ENCODE data around the gene ESYT3. TPM values are rescaled to one million over a fixed set of nuclear protein-coding genes. Genes with fewer than 3 reads are reported as not detected.

The ESYT3 gene
- total RNA-seq, 2 donors from 2014 or later: 0.40 TPM; not detected in 1

DNA sequence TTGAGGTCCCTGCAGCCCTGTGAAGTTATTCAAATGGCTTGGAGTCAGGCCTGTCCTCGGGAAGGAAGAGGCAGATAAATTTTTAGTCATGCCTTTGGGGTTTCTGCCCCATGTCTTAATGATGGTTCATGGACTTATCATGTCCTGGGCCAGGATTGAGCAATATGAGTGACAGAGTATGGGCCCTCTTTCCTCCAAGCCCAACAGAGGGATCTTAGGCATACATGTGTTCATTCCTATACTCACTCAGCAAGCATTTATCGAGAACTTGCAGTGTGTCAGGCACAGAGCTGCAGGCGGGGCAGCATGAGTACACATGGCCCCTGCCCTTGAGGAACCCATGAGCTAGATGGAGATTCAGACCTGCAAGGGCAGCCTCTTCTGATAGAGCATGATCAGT lies 6.2 kb downstream of the ESYT3 start:
- Mint-ChIP-seq H3K4me3 (no peak overlapping the region), H3K27me3 (peaks cover 46% of the 10 kb centered on the region), H3K4me1 (peaks cover 2% of the 10 kb centered on the region), H3K27ac (no peak overlapping the region), H3K36me3 (ENCODE audit: low read depth) (no peaks in the 10 kb centered on the region)
- no peak for ATAC-seq
- DNase-seq: no peak
- no peaks in the 10 kb centered on the region for H3K9me3 ChIP-seq (ENCODE audit: control insufficient read depth, low read length, poor library complexity, severe bottlenecking)

GRCh38 chr3:138441256-138441655 lies 6.8 kb downstream of the ESYT3 start:
- Mint-ChIP-seq H3K4me1 (peaks cover under 1% of the 10 kb centered on the region), H3K27me3 (peaks cover 46% of the 10 kb centered on the region), H3K4me3 (no peak overlapping the region), H3K36me3 (ENCODE audit: low read depth) (no peaks in the 10 kb centered on the region), H3K27ac (no peak overlapping the region)
- no peaks in the 10 kb centered on the region for H3K9me3 ChIP-seq (ENCODE audit: control insufficient read depth, low read length, poor library complexity, severe bottlenecking)
- ATAC-seq (no peak), DNase-seq (no peak)

- no peak overlapping the region for H3K27ac Mint-ChIP-seq
Observed at GRCh38 chr3:138441742-138442141, 7.3 kb downstream of the ESYT3 start.

DNA sequence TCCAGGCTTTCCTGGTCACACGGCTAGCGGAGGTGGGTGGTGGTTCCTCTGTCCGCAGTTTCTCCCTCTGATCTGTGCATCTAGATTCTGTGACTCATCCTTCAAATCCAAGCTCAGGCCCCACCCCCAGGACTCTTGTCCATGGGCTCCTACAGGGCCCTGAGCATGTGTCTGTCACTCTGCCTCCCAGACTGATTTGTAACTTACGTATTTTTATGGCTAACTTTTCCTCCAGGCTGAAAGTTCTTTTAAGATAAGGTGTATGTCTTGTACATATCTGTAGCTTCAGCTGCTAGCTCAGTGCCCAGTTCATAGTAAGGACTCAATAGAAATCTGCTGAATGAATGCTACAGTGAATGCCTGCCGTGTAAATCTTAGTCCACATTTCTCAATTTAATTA lies 8.0 kb downstream of the ESYT3 start:
- Mint-ChIP-seq H3K27ac (no peak overlapping the region), H3K27me3 (peaks cover 34% of the 10 kb centered on the region), H3K4me3 (no peak overlapping the region), H3K4me1 (no peaks in the 10 kb centered on the region), H3K36me3 (ENCODE audit: low read depth) (no peaks in the 10 kb centered on the region)
- ATAC-seq: no peak
- H3K9me3 ChIP-seq (ENCODE audit: control insufficient read depth, low read length, poor library complexity, severe bottlenecking): no peaks in the 10 kb centered on the region
- no peak for DNase-seq

More at GRCh38 chr3:138441742-138442141, 7.3 kb downstream of the ESYT3 start:
- no peak for DNase-seq
- no peaks in the 10 kb centered on the region for H3K36me3 Mint-ChIP-seq (ENCODE audit: low read depth)
- no peaks in the 10 kb centered on the region for H3K4me1 Mint-ChIP-seq
- no peak overlapping the region for H3K4me3 Mint-ChIP-seq
- no peak for ATAC-seq
- no peaks in the 10 kb centered on the region for H3K9me3 ChIP-seq (ENCODE audit: control insufficient read depth, low read length, poor library complexity, severe bottlenecking)
- peaks cover 41% of the 10 kb centered on the region for H3K27me3 Mint-ChIP-seq

DNA sequence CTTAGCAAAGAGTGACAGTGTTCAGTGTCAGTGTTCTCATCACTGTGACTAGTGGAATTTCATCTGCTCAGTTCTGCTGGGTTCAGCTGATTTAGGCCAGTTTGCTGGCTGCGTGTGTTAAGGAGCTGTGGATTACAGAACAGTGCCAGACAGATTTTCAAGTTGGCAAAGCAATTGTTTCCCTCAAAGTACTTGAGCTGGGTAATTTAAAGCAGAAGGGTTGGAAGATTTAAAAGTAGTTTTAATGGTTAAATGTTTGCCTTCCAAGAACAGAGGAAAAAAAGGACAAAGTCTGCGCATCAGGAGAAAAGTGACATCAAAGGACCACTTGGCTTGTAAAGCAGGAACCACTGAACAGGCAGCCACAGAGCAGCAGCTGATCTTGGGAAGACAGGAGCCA lies 8.7 kb downstream of the ESYT3 start:
- H3K36me3 Mint-ChIP-seq (ENCODE audit: low read depth): no peaks in the 10 kb centered on the region

DNA sequence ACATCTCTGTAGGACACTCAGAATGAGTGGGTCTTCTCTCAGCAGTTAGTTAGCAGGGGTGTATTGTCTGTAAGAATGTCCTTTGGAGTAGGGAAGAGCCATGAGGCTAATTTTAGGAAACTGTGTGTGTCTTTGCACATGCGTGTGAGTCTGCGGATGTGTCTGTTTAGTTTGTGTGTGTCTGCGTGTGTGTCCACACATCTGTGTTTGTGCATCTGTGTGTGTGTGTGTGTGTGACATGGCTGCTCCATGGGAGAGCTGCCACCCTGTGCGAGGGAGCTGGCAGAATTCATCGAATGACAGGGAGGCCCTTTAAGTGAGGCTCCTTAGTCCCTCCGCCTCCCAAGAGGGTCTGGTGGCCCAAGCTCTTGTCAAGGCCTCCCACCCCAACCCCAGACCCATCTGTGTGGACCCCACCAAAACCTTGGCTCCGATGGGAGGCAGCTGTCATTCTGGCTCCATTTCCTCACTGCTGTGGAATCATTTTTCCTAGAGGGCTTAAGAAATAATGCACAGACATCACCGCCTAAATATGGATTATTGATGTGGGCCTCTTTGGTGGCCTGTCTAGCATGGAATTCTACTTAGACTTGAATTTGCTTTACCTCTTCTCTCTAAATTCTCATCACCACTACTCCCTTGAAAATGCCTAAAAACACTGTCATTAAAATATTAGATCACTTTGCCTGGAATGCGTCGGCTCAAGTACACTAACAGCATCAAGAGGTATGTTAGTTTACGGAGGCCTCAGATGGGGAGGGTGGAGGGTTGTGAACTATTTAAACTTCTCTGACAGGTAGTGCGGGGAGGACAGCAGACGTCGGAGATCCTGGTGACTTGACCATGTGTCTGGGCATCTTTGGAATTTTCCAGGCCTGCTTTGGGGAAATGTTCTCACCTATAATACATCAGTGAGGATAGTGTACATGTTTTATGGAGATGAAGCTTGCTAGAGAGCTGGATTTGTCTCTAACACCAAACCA lies 9.4 kb downstream of the ESYT3 start:
- Mint-ChIP-seq H3K4me1 (no peaks in the 10 kb centered on the region), H3K4me3 (no peak overlapping the region), H3K27me3 (peaks cover 20% of the 10 kb centered on the region), H3K36me3 (ENCODE audit: low read depth) (no peaks in the 10 kb centered on the region), H3K27ac (no peak overlapping the region)
- DNase-seq: no peak
- H3K9me3 ChIP-seq (ENCODE audit: control insufficient read depth, low read length, poor library complexity, severe bottlenecking): no peaks in the 10 kb centered on the region
- no peak for ATAC-seq

More for the DNA sequence above, 8.7 kb downstream of the ESYT3 start:
- Mint-ChIP-seq H3K4me3 (no peak overlapping the region), H3K27ac (no peak overlapping the region), H3K4me1 (no peaks in the 10 kb centered on the region), H3K27me3 (peaks cover 27% of the 10 kb centered on the region)
- DNase-seq (no peak), ATAC-seq (no peak)
- H3K9me3 ChIP-seq (ENCODE audit: control insufficient read depth, low read length, poor library complexity, severe bottlenecking): no peaks in the 10 kb centered on the region

DNA sequence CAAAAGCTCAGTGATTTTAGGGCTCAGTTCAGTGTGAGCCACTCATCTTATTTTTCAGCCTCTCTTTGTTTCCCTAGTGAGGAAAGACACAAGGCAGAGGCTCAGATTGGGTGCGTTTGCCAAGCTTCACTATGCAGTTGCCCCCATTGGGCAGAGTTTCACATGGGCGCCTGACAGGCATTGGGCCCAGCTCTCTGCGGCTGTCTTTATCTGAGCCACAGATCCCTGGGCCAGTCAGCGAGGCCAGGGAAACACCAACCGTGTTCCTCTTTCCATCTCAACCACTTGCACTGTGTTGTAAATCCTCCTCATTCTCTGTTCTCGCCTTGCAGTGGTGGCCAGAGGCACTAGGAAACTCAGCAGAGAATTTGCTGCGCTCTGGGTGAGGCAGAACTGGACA lies 10.8 kb downstream of the ESYT3 start:
- Mint-ChIP-seq H3K4me3 (no peak overlapping the region), H3K27me3 (peaks cover 9% of the 10 kb centered on the region), H3K4me1 (no peaks in the 10 kb centered on the region), H3K27ac (no peak overlapping the region), H3K36me3 (ENCODE audit: low read depth) (no peaks in the 10 kb centered on the region)
- H3K9me3 ChIP-seq (ENCODE audit: control insufficient read depth, low read length, poor library complexity, severe bottlenecking): no peaks in the 10 kb centered on the region
- DNase-seq: no peak
- no peak for ATAC-seq

GRCh38 chr3:138445654-138446053 lies 11.2 kb downstream of the ESYT3 start:
- H3K27ac Mint-ChIP-seq: no peak overlapping the region
- no peak for DNase-seq
- H3K27me3 Mint-ChIP-seq: peaks cover 8% of the 10 kb centered on the region
- no peaks in the 10 kb centered on the region for H3K4me1 Mint-ChIP-seq
- H3K9me3 ChIP-seq (ENCODE audit: control insufficient read depth, low read length, poor library complexity, severe bottlenecking): no peaks in the 10 kb centered on the region
- no peak overlapping the region for H3K4me3 Mint-ChIP-seq
- H3K36me3 Mint-ChIP-seq (ENCODE audit: low read depth): no peaks in the 10 kb centered on the region
- ATAC-seq: no peak

DNA sequence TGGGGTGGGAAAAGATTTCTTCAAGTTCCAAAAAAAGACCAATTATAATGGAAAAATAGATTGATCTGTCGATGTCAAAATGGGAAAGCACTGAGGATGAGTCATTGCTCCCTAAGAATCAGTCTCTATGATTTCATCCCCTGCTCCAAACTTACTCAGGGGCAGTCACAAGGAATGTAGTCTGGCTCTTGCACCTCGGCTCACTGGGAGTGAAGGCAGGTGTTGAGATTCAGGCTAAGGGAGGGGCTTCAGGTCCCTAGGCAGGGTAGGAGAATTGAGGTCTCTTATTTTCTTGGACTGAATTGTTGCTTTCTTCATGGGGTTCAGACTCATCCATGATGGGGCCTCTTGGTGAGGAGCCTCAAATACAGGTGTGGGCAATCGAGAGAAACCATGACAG lies 14.2 kb downstream of the ESYT3 start:
- Mint-ChIP-seq H3K27ac (no peak overlapping the region), H3K36me3 (ENCODE audit: low read depth) (no peaks in the 10 kb centered on the region)

DNA sequence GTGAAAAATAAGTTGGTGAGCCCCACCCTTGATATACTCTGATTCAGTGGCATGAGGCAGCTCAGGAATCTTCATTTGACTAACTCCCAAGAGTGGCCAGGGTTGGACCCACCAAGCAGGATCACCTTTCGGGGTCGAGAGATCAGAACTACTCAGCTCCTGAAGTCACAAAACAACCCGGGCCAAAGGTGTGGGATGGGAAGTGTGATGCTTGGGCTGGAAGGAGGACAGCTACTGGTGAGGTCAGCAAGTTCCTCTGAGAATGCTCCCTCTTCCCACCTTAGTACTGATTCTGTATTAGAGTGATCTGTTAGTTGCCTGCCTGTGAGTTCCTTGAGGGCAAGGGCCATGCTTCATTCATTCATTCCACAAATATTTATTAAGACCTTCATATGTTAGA lies 15.1 kb downstream of the ESYT3 start:
- ATAC-seq: no peak
- no peaks in the 10 kb centered on the region for H3K9me3 ChIP-seq (ENCODE audit: control insufficient read depth, low read length, poor library complexity, severe bottlenecking)
- Mint-ChIP-seq H3K4me1 (no peaks in the 10 kb centered on the region), H3K27ac (no peak overlapping the region), H3K27me3 (peaks cover 19% of the 10 kb centered on the region), H3K36me3 (ENCODE audit: low read depth) (no peaks in the 10 kb centered on the region), H3K4me3 (no peak overlapping the region)
- DNase-seq: no peak

More for the DNA sequence above, 14.2 kb downstream of the ESYT3 start:
- ATAC-seq (no peak), DNase-seq (no peak)
- no peaks in the 10 kb centered on the region for H3K9me3 ChIP-seq (ENCODE audit: control insufficient read depth, low read length, poor library complexity, severe bottlenecking)
- Mint-ChIP-seq H3K27me3 (peaks cover 19% of the 10 kb centered on the region), H3K4me1 (no peaks in the 10 kb centered on the region), H3K4me3 (no peak overlapping the region)

DNA sequence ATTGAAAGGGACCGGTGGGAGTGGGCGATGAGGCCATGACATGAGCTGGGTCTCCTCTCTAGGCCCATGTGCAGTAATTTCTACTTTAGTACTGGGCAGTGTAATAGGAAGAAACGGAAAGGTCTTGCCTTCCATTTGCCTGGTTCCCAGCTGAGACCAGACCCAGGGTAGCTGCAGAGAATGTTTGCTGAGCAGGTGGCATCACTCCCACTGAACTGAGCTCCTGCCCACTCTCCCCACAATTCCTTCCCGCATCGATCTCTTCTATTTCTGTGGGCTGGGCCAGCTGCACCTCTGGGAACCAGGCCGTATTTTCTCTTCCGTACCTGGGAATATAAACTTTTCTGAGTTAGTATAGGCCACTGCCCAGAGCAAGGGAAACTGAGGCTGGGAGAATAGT lies 15.8 kb downstream of the ESYT3 start:
- Mint-ChIP-seq H3K4me3 (no peak overlapping the region), H3K27me3 (peaks cover 26% of the 10 kb centered on the region), H3K27ac (no peak overlapping the region), H3K4me1 (no peaks in the 10 kb centered on the region), H3K36me3 (ENCODE audit: low read depth) (no peaks in the 10 kb centered on the region)
- H3K9me3 ChIP-seq (ENCODE audit: control insufficient read depth, low read length, poor library complexity, severe bottlenecking): no peaks in the 10 kb centered on the region
- DNase-seq (no peak), ATAC-seq (no peak)

- ATAC-seq: no peak
- H3K36me3 Mint-ChIP-seq (ENCODE audit: low read depth): no peaks in the 10 kb centered on the region
- no peak overlapping the region for H3K4me3 Mint-ChIP-seq
- H3K4me1 Mint-ChIP-seq: peaks cover 2% of the 10 kb centered on the region
- no peak overlapping the region for H3K27ac Mint-ChIP-seq
- peaks cover 23% of the 10 kb centered on the region for H3K27me3 Mint-ChIP-seq
- DNase-seq: no peak
- no peaks in the 10 kb centered on the region for H3K9me3 ChIP-seq (ENCODE audit: control insufficient read depth, low read length, poor library complexity, severe bottlenecking)
Observed at GRCh38 chr3:138450704-138451424, 16.4 kb downstream of the ESYT3 start.

GRCh38 chr3:138451595-138452162 lies 17.3 kb downstream of the ESYT3 start:
- Mint-ChIP-seq H3K27ac (no peak overlapping the region), H3K36me3 (ENCODE audit: low read depth) (no peaks in the 10 kb centered on the region), H3K27me3 (peaks cover 20% of the 10 kb centered on the region), H3K4me3 (no peak overlapping the region), H3K4me1 (peaks cover 8% of the 10 kb centered on the region)
- DNase-seq (no peak), ATAC-seq (no peak)
- no peaks in the 10 kb centered on the region for H3K9me3 ChIP-seq (ENCODE audit: control insufficient read depth, low read length, poor library complexity, severe bottlenecking)

All from T-helper 17 cell (primary cell).